ENCODE measurements around the gene MAPK9.
"Not testable (repeated sequence)": the region's sequence is repeated elsewhere in the genome, so short reads cannot be mapped to it uniquely, and the experiment has no call there.

Gene MAPK9

DNA sequence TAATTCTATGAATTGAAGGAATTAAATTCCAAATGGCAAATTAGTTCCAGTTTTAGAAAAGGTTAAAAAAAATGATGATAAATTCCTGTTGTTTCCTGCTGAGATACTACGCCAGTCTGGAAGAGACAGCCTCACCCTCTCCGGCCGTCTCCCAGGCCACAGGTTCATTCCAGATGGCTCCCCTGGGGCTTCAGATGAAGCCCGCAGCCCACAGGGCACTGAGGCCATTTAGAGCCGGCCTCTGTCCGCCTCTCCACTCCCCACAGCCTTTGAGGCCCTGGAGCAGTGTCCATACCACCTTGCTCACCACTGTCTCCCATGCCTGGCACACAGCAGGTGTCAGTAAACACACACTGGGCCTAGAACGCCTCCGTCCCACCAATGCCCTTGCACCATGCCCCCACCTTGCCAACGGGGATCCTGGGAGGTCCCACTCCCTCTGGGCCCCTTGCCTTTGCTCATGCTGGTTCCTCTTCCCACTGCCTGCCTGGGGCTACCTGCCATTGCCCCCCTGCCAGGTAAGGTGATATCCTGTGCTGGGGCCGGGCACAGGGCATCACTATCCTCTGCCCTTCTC is 35.2 kb upstream of the MAPK9 start:
- no peak for DNase-seq (ENCODE audit: low read depth, low spot score)

DNA sequence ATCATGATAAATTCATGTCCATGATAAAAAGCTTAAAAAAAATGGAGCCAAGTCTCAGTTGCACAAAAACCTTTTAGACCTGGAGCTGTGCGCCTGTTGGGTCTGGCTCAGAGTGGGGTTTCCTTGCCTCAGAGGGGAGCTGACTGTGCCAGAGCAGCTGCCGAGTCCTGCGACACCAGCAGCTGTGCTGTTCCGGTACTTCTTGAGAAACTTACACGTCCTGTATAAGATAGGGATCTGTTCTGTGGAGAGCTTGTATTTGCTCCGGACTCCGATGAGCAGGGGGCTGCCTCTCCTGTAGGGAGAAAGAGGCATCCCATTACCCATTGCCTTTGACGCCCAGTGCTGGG is 32.7 kb upstream of the MAPK9 start:
- DNase-seq (ENCODE audit: low read depth, low spot score), result no peak

- peak; percentile 71 for DNase-seq (ENCODE audit: low read depth, low spot score)
Observed at GRCh38 chr5:180323941-180324600, 32.2 kb upstream of the MAPK9 start.

DNA sequence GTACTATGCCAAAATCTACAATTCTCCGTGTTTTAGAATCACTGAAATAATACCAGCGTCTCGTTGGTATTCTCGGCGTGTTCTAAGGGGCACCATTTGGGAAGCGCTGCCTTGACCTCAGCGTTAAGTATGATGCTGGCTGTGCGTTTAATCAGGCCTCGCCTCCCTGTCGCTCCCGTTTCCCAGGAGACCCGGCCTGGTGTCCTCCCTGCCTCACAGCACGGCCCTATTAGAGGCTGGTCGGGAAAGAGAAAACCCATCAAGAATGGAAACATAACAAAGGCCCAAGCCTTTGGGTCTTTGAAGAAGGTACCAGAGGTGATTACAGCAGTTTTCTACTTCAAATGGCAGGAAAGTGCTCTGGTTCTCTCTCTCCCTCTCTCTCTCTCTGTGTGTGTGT is 31.3 kb upstream of the MAPK9 start:
- no peak for DNase-seq (ENCODE audit: low read depth, low spot score)

DNA sequence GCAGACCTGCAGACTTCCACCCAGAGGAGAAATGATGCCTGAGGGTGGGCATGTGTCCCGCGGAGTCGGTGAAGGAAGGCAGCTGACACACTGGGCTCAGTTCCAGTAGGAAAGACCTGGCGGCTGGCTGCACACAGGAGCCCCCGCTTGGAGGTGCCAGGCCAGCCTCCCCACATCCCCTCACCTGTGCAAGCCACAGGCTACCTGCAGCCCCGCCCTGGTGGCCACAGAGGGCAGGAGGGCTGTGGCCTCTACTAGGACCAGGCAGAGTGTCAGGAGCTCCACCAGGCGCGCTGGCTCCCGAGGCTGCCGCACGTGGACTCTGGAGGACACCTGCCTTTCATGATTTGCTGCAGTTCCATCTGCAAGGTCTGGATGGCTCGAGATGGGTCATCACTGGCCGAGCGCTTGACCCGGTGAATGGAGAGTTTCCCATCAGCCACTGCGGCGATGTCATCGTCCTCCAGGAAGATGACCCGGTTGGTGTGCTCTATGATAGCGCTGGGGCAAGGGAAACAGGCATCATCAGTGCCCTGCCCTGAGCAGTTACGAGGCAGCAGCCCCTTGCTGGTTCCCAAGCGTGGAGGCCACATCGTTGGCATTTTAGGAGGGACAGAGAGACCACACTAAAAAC is 26.7 kb upstream of the MAPK9 start:
- no peak for DNase-seq (ENCODE audit: low read depth, low spot score)

DNA sequence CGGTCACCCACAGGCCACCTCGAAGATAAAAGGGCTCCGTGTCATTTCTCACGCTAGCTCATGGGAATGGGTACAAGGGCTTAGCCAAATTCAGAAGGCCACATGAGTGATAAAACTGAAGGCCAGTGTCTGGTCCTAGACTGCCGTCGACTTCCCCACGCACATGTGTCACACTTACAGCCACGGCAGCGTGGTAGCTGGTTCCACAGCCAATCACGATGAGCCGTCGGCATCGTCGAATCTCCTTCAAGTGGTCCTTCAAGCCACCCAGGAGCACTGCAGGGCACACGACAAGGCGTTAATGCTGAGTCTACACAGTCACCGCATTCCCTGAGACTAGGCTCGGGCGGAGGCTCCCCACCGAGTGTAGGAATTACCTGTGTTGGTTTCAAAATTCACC is 24.7 kb upstream of the MAPK9 start:
- DNase-seq (ENCODE audit: low read depth, low spot score), result no peak

- peak; percentile 77 for DNase-seq (ENCODE audit: low read depth, low spot score)
Observed at GRCh38 chr5:180315762-180316212, 23.9 kb upstream of the MAPK9 start.

GRCh38 chr5:180313677-180314505 is 22.0 kb upstream of the MAPK9 start:
- peak; percentile 89 for DNase-seq (ENCODE audit: low read depth, low spot score)

DNA sequence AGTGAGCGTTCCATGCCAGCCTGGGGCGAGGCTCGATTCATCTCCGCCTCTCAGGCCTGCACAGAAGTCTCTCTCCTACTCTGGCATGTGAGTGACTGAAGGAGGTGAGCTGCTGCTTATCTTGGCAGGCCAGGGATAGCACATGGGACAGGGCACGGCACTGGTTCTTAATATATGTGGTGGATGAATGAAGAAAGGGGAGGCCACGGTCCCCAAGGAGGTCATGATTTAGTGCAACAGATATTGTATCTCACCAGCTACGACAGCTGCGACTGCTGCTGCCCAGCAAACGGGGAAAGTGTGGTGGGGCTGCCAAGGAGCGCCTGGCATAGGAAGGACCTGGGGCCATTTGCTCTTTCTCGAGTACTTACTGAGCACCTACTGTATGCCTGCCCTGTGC is 19.3 kb upstream of the MAPK9 start:
- no peak for DNase-seq (ENCODE audit: low read depth, low spot score)

DNA sequence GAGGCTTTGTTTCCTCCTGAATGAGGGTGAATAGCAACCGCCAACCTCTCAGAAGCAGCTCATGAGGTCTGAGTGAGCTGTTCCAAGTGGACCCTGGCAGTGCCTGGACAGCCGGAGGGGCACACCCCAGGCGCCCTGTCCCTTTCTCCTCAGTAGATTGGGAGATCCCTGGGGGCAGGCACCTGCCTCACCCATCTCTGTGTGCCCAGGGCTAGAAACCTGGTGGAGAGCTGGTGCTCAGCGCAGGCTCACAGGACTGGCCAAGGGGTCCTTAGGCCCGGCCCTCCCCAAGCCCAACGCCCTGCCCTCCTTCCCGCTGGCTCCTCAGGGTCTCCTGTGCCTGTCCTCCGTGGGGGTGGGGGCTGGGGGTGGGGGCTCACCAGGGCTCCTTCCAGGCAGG is 14.9 kb upstream of the MAPK9 start:
- DNase-seq (ENCODE audit: low read depth, low spot score), result no peak

GRCh38 chr5:180305481-180305880 is 13.6 kb upstream of the MAPK9 start:
- no peak for DNase-seq (ENCODE audit: low read depth, low spot score)

- no peak for DNase-seq (ENCODE audit: low read depth, low spot score)
Observed at GRCh38 chr5:180304431-180305375, 12.8 kb upstream of the MAPK9 start.

DNA sequence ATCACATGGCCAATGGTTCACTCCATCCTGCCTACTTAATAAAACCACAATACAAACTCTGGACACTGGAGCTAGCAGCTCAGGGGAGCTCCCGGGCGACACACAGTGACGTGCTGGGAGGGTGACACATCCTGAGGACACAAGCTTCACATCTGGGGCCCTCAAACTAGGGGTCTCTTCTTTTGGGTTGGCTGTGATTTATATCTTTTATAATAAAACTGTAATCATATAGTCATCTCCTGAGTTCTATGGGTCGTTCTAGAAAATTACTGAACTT is 12.1 kb upstream of the MAPK9 start:
- no peak for DNase-seq (ENCODE audit: low read depth, low spot score)

GRCh38 chr5:180303226-180304015 is 11.5 kb upstream of the MAPK9 start:
- DNase-seq (ENCODE audit: low read depth, low spot score), result no peak

- DNase-seq (ENCODE audit: low read depth, low spot score), result no peak
Observed at GRCh38 chr5:180302256-180302655, 10.4 kb upstream of the MAPK9 start.

- no peak for DNase-seq (ENCODE audit: low read depth, low spot score)
Observed at GRCh38 chr5:180301253-180301652, 9.4 kb upstream of the MAPK9 start.

GRCh38 chr5:180299526-180299925 is 7.6 kb upstream of the MAPK9 start:
- no peak for DNase-seq (ENCODE audit: low read depth, low spot score)

- not testable (repeated sequence) for DNase-seq (ENCODE audit: low read depth, low spot score)
Observed at GRCh38 chr5:180299014-180299413, 7.1 kb upstream of the MAPK9 start.

DNA sequence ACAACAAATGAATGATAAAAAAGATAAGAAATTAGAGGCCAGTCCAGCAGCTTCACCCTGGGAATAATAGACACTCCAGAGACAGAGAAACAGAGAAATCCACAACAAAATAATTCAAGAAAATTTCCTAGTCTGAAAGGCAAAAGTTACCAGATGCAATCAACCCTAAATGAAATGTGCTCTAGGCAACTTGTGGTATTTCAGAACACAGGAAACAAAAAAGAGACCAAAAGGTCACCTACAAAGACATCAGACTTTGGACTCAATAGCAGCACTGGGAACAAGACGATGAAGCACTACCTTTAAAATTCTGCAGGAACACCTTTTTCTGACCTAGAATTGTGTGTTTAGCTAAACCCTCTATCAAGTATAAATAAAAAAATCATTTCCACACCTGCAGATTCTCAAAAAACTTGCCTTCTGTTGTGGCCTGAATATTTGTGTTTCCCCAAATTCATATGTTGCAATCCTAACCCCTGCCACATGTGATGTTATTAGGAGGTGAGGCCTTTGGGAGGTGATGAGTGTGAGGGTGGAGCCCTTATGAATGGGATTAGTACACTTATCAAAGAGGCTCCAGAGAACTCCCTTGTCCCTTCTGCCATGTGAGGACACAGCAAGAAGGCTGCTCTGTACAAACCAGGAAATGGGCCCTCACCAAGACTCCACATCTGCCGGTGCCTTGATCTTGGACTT is 5.9 kb upstream of the MAPK9 start:
- no peak for DNase-seq (ENCODE audit: low read depth, low spot score)

- DNase-seq (ENCODE audit: low read depth, low spot score), result no peak
Observed at GRCh38 chr5:180296771-180297170, 4.9 kb upstream of the MAPK9 start.
